Right lobe of liver (tissue), 4 donors: ENCODE measurements around the gene TSSK3.
"Not testable (repeated sequence)": the region's sequence is repeated elsewhere in the genome, so short reads cannot be mapped to it uniquely, and the experiment has no call there.

Experiments
- POLR2A ChIP-seq: fragments of 450-650 bp; IDR thresholded peaks from one replicate; pipeline ENCODE4 v1.6.1; 2017; ENCODE audit warnings: antibody characterized with exemption, mild to moderate bottlenecking
- TF ChIP-seq, protein P1 (sequence below), 4 donors: fragments of 200-600 bp in 3 of 4; fragments of 450-650 bp in 1 of 4; IDR thresholded peaks; one replicate each; pipeline versions ENCODE4 v1.5.1 to v1.8.0; 2016 to 2022; ENCODE audit warnings: antibody characterized with exemption in 4 of 4, mild to moderate bottlenecking in 2 of 4
- donor health status: DM: no; HTN: no; CAD: no.
- donor health status: DM: no; HTN: no; CAD: no.
- donor health status: DM: no; HTN: yes; CAD: no.

DNA sequence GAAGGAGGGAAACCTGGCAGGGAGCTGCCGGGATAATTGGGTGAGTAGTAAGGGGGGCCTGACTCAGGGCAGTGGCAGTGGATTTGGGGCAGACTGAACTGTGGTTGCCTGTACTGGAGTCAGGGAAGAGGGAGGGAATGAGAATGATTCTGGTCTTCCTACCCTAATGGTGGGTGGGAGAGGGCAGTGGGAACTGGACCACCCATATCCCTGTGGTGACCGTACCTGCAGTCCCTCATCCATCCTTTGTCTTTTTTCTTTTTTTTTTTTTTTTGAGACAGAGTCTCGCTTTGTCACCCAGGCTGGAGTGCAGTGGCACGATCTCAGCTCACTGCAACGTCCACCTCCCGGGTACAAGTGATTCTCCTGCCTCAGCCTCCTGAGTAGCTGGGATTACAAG is 6.6 kb upstream of the TSSK3 start:
- TF ChIP-seq, protein P1, sequence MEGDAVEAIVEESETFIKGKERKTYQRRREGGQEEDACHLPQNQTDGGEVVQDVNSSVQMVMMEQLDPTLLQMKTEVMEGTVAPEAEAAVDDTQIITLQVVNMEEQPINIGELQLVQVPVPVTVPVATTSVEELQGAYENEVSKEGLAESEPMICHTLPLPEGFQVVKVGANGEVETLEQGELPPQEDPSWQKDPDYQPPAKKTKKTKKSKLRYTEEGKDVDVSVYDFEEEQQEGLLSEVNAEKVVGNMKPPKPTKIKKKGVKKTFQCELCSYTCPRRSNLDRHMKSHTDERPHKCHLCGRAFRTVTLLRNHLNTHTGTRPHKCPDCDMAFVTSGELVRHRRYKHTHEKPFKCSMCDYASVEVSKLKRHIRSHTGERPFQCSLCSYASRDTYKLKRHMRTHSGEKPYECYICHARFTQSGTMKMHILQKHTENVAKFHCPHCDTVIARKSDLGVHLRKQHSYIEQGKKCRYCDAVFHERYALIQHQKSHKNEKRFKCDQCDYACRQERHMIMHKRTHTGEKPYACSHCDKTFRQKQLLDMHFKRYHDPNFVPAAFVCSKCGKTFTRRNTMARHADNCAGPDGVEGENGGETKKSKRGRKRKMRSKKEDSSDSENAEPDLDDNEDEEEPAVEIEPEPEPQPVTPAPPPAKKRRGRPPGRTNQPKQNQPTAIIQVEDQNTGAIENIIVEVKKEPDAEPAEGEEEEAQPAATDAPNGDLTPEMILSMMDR (IDR thresholded peaks at IDR 0.05), result not testable (repeated sequence)
- not testable (repeated sequence) for TF ChIP-seq POLR2A
